Activated naive CD8-positive, alpha-beta T cell treated with anti-CD3 and anti-CD28 coated beads, Interleukin-2, amount 50 U/mL, for 24 hours (primary cell): ENCODE results near the gene HPCA.

Experiments
- ATAC-seq: fragments of 150-1000 bp; cut with Tn5 transposase; one replicate; pipeline ENCODE4 v1.10.0; 2021
- DNase-seq: peaks from one replicate; pipeline ENCODE4 v3.0.0; 2021
- H3K27ac Mint-ChIP-seq: one replicate; pipeline ENCODE4 v1.8.0; 2021; ENCODE audit warnings: mild to moderate bottlenecking, mixed read lengths
- H3K27me3 Mint-ChIP-seq: one replicate; pipeline ENCODE4 v1.8.0; 2021; ENCODE audit warnings: mixed read lengths
- H3K36me3 Mint-ChIP-seq: one replicate; pipeline ENCODE4 v1.8.0; 2021; ENCODE audit warnings: low read depth, mixed read lengths
- H3K4me1 Mint-ChIP-seq: one replicate; pipeline ENCODE4 v1.8.0; 2021; ENCODE audit warnings: mixed read lengths
- H3K4me3 Mint-ChIP-seq: one replicate; pipeline ENCODE4 v1.8.0; 2021; ENCODE audit warnings: mild to moderate bottlenecking, moderate library complexity, mixed read lengths
- H3K9me3 Mint-ChIP-seq: one replicate; pipeline ENCODE4 v1.8.0; 2021; ENCODE audit warnings: mixed read lengths

Gene HPCA

DNA sequence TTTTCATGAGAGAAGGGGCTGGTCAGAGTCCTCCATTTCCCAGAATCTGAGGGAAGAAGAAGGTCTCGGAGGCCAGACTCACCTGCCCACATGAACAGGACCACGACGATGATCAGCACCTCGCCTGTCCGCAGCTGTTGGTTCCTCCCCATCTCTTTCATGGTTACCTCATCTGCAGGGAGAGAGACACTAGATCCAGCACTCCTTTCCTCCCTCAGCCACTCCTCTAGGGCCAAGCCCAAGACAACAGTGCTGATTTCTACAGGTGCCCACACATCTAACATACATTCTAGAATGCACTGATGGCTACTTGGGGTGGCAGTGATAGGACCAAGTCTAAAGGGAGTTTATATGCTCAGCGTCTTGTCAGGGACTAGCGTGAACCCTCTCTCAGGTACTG is 18.6 kb upstream of the HPCA start:
- H3K27me3 Mint-ChIP-seq = peaks cover 23% of the 10 kb centered on the region
- peaks cover 12% of the 10 kb centered on the region for H3K4me1 Mint-ChIP-seq
- peaks cover 4% of the 10 kb centered on the region for H3K36me3 Mint-ChIP-seq
- no peak for DNase-seq
- no peak for ATAC-seq
- no peaks in the 10 kb centered on the region for H3K9me3 Mint-ChIP-seq
- no peak overlapping the region for H3K27ac Mint-ChIP-seq
- H3K4me3 Mint-ChIP-seq = no peak overlapping the region

DNA sequence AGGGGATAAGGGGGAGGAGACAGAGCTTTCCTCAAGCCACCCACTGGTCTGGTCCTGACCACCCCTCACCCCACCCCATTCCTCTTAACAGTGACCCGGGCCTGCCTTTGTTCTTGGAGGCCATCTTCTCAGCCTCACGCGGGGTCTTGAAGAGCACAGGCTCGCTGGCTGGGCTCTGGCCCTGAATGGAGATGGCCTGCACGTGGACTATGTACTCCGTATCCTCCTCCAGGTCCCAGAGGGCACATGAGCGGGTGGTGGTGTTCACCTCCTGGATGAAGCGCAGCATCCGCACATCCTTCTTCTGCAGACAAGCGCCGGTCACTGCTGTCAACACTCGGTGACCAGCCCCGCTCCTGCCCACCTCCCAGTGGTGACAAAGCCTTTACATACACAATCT is 18.2 kb upstream of the HPCA start:
- Mint-ChIP-seq H3K27ac (no peak overlapping the region), H3K27me3 (peaks cover 27% of the 10 kb centered on the region), H3K36me3 (peaks cover 4% of the 10 kb centered on the region), H3K4me1 (peaks cover 12% of the 10 kb centered on the region), H3K9me3 (no peaks in the 10 kb centered on the region), H3K4me3 (no peak overlapping the region)
- DNase-seq = no peak
- ATAC-seq = no peak

DNA sequence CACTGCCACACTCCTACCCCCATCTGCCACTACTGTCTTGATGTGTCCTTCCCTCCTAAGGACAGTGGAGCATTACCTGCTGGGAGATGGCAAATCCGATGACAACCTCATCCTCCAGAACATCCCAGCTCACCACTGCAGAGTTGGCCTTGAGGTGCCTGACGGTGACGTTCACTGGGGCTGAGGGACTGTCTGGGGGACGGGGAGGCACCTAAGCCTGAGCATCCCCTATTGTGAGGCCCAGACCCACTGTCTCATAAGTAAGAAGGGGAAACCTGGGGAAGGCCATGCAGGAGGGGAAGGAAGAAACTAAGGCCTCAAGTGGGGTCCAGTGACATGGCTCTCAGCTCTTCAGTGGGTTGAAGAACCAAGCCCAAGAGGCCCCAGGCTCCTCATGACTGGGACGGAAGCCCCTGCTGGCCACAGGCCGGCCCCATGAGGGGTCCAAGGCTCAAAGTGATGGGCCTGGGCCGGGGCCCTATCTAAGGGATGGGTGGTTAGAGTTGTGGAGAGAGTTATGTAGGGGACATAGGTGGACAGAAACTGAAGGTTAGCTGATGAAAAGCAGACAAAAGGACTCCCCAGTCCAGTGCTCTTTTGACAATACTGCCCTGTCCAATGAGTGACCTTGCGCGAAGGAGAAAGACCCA is 17.4 kb upstream of the HPCA start:
- H3K9me3 Mint-ChIP-seq = no peaks in the 10 kb centered on the region
- H3K36me3 Mint-ChIP-seq = peaks cover 4% of the 10 kb centered on the region
- H3K4me1 Mint-ChIP-seq = peaks cover 12% of the 10 kb centered on the region
- H3K27ac Mint-ChIP-seq = no peak overlapping the region
- no peak overlapping the region for H3K4me3 Mint-ChIP-seq
- DNase-seq (no peak), ATAC-seq (no peak)
- peaks cover 30% of the 10 kb centered on the region for H3K27me3 Mint-ChIP-seq

DNA sequence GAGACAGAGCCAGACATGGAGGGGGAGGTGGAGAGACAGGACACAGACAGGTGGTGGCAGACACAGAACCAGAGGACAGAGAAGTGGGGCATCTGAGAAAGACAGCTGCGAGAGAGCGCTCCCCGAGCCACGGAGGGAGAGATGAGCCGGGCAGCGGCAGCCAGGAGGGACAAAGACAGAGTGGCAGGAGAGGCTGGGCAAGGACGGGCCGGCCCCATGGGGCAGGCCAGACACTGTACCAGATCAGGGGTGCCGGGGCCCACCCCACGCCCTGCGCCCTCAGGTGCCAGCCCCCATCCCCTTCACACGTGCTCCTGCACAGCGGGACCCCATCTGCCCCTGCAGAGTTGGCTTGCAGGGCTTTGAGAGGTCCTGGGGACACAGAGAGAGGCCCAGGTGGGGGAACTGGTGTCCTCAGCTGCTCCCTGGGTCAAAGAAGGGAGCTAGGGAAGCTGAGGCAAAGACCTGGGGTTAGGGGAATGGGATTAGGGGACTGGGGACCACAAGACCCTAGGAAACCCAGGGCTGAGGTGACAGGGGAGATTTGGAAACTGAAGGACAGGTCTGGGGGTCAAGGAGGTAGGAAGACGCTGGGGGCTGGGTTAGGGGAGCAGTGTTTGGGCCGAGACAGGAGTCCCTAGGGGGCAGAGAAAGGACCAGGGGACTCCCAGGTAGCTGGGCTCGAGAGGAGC is 16.2 kb upstream of the HPCA start:
- Mint-ChIP-seq H3K9me3 (no peaks in the 10 kb centered on the region), H3K27ac (no peak overlapping the region), H3K36me3 (no peaks in the 10 kb centered on the region), H3K4me3 (no peak overlapping the region), H3K27me3 (peaks cover 35% of the 10 kb centered on the region), H3K4me1 (peaks cover 12% of the 10 kb centered on the region)
- ATAC-seq (peak; percentile 7), DNase-seq (no peak)

DNA sequence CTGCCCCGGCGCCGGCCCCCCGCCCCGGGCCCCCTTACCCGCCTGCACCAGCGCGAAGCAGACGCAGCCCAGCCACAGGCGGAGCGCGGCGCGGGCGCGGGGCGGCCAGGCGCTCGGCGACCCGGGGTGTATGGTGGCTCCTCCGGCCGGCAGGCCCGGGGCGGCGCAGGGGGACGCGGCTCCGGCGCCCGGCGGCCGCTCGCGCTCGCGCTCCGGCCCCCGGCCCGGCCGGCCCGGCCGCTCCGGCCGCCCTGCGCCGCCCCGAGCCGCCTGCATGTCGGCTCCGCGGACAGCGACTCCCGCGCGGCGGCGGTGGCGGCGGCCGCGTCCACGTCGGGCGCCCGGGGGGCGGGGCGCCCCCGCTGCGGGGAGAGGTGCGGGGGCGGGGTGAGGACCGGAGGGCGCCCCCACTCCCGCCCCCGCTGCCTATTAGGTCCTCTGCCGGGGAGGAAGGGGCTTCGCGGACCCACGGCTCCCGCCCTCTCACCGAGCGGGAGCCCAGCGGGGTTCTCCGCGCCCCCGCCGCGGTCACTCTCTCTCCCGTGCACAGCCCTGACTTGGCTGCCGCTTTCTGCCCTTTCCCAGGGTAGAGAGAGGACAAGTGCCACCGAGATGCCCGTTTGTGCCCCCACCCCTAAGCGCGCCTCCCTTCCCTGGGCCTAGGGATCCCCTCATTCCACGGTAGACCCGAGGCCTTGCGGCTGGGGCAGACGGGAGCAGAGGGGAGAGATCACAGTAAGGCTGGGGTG is 15.5 kb upstream of the HPCA start, which contains the start of gene FNDC5:
FNDC5 (minus strand) TSS at position 298 of the 749 bp plus-strand sequence.
- Mint-ChIP-seq H3K9me3 (no peaks in the 10 kb centered on the region), H3K27me3 (peaks cover 40% of the 10 kb centered on the region), H3K4me1 (peaks cover 12% of the 10 kb centered on the region), H3K4me3 (peak within 1 kb of the TSS; percentile 47), H3K36me3 (no peaks in the 10 kb centered on the region), H3K27ac (no peak within 1 kb of the TSS)
- no peak for DNase-seq
- ATAC-seq = no peak

DNA sequence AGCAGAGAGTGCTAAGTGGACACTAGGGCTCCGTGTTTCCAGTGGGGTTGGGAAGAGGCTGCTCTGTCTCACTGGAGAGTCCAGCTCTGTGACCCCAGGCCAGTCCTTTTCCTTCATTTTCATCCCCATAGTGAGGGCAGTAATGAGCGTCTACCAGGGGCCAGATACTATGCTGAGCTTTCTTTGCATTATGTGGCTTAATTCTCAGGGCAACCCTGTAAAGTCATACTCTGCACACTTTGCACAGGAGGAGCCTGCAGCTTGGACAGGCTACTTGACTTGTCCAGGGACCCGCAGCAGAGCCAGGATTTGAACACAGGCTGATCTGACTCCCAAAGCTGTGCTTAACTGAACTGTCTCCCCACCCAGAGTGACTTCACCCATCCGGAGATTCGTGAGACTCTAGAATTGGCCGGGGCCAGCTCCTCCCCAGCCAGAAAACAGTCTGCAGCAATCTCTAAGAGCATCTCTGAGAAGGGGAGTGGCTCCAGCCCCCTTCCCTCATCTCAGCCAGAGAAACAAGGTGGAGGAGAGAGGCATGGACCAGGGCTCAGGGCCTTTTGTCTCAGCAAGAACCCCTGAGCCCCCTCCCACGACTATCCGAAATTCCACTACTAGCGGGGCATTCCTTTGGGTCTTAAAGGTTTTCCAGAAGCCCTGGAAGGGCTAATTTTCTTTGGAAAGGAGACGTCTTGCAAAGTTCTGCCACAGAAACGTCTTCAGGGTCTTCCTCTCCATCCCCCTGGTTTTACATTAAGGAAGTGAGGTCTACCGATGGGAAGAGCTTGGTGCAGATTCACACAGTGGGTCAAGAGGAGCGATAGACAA is 14.7 kb upstream of the HPCA start:
- Mint-ChIP-seq H3K4me3 (peak overlapping the region; percentile 47), H3K9me3 (no peaks in the 10 kb centered on the region), H3K4me1 (peaks cover 12% of the 10 kb centered on the region), H3K27me3 (peaks cover 44% of the 10 kb centered on the region), H3K27ac (no peak overlapping the region), H3K36me3 (no peaks in the 10 kb centered on the region)
- ATAC-seq (no peak), DNase-seq (no peak)

DNA sequence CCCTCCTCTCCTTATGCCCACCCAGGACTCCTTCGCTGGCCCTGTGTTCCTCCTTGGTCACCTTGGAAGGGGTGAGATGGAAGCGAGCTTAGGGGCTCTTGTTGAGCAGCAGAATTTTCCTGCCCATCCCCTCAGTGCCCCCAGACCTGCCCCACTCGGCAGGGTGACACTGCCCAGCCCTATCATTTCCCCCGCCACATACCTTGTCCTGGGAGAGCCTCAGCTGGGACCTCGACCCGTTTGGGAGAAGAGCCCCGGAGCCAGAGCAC is 14.2 kb upstream of the HPCA start:
- ATAC-seq = no peak
- Mint-ChIP-seq H3K4me3 (no peak overlapping the region), H3K9me3 (no peaks in the 10 kb centered on the region)

DNA sequence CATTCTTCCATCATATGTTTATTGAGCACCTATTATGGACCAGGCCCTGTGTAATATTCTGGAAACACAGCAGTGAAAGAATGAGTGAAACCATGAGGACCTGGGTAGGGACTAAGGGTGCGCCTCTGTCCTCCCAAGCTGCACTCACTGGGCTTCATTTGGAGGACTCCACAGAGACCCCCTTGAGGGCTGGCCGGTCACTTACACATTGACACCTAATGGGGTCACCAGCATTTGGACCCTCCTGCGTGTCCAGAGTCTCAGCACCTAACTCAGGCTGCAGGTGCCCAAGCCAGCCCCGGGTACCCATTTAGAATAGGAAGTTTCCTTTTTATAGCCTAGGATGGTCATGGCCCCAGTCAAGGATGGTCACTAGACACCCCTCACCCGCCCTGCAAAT is 12.8 kb upstream of the HPCA start:
- Mint-ChIP-seq H3K4me1 (peaks cover 12% of the 10 kb centered on the region), H3K36me3 (no peaks in the 10 kb centered on the region), H3K27ac (no peak overlapping the region), H3K4me3 (no peak overlapping the region), H3K27me3 (peaks cover 50% of the 10 kb centered on the region), H3K9me3 (no peaks in the 10 kb centered on the region)
- DNase-seq = no peak
- ATAC-seq = no peak

More for the DNA sequence above, 14.2 kb upstream of the HPCA start:
- Mint-ChIP-seq H3K4me1 (peaks cover 12% of the 10 kb centered on the region), H3K27ac (no peak overlapping the region), H3K36me3 (no peaks in the 10 kb centered on the region), H3K27me3 (peaks cover 44% of the 10 kb centered on the region)
- DNase-seq = no peak

DNA sequence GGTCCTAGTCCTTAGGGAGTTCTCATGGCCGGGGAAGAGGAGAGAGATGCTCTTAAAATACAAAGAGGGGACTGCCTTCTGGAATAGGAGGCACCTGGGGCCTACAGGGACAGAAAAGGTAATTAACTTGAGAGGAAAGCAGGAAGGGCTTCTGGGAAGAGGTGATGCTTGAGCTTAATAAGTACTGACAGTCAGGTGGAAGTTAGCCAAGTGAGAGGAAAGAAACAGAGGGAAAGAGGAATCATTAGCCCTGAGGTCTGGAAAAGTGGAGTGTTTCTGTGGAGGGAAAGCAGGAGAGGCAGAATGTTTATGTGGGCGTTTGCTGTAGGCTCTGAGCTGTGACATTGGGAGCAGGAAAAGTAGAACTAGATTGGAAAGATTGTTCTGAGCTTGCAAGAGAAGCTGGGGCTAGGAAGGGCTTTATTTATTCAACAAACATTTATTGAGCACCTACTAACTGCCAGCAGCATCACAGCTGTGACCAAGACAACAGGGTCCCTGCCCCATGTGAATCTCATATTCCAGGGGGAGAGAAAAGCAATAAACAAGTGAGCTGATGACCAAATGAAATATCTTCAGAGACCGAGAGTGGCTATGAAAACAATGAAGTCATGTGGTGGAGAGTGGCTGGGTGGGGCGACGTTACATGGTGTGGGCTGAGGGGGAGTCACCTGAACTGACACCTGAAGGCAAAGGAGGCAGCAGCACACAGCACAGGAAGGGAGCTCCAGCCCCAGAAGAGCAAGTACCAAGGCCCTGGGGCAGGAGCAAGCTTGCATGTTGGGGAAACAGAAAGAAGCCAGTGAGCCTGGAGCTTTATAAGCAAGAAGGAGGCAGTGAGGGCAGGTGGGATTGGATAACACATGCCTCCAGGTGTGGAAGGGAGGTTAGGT is 11.2 kb upstream of the HPCA start:
- peaks cover 41% of the 10 kb centered on the region for H3K27me3 Mint-ChIP-seq
- no peaks in the 10 kb centered on the region for H3K9me3 Mint-ChIP-seq
- H3K27ac Mint-ChIP-seq = no peak overlapping the region

DNA sequence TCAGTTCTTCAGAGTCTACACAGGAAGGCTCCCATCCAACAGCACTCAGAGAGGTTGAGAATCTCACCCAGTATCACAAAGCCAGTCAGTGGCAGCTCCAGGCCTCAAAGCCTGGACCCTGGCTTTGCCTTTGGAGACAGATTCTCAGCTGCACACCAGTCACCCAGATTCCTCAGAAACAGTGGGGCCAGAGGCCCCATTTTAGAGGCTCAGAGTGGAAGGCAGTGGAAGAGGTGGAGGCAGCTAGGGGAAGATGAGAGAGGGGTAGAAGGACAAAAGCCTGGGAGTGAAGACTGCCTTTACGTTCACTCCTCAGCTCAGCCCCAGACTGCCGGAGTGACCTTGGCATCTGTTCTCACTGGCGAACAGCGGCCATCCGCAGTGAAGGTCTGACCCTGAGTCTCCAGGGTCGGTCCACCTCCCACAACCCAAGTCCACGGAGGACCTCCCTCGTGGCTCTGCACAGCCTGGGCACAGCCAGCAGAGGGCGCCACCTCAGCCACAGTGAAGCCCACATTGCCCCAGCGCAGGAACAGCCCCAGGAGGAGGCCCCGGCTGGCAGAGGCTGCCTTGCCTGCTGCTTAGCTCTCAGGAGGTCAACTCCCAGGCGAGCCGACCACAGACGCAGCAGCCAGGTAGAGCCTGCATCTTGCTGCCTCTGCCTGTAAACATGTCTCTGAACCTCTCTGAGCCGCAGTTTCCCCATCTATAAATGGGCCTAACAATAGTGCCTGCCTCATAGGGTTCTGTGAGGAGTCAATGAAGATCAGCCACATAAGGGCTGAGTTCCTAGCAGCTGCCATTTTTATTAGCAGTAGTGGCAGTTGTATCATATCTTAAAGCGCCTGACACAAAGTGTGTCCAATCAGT is 9.7 kb upstream of the HPCA start:
- peaks cover 37% of the 10 kb centered on the region for H3K27me3 Mint-ChIP-seq
- H3K9me3 Mint-ChIP-seq = no peaks in the 10 kb centered on the region
- ATAC-seq (peak; percentile 65), DNase-seq (peak; percentile 64)
- no peak overlapping the region for H3K27ac Mint-ChIP-seq
- peaks cover 2% of the 10 kb centered on the region for H3K4me1 Mint-ChIP-seq
- H3K36me3 Mint-ChIP-seq = no peaks in the 10 kb centered on the region
- H3K4me3 Mint-ChIP-seq = no peak overlapping the region

More for the DNA sequence above, 11.2 kb upstream of the HPCA start:
- Mint-ChIP-seq H3K4me3 (no peak overlapping the region), H3K36me3 (no peaks in the 10 kb centered on the region), H3K4me1 (peaks cover 8% of the 10 kb centered on the region)
- ATAC-seq (no peak), DNase-seq (no peak)

DNA sequence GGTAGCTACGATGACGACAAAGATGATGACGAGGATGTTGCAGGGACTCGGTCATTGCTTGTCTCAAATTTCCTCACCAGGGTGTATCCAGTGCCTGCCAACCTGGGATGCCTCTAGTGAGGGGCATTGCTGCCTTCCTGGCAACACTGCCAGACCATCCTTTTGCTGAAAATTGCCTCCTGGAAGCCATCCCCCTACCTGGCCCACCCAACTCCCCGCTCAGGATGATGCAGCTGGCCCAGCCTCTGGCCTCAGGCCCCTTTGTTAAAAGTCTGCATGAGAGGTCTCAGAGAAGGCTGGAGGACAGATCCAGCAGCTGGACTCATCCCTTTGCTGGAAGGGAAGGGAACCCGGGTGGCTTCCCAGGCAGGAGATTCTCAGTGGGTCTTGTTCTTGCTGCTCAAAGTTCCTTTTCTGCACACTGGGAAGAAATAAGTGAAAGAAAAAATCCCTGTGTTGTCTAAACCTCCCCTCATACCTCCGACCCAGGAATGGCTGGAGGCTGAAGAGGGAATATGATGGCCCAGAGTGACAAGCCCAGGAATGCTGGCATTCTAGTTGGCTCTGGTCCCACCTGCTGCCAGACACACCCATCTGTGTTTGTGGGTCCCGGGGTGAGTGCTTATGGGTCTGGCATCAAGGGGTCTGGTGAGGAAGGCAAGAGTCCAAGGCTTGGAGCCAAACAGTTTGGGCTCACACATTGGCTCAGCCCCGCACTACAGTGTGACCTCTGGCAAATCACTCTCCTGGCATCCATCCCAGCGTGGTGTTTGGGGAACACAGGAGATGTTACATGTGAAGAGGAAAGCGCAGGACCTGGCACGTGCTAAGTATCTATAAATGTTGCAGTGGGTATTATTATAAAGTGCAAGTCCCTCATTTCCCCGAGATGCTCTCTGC is 8.8 kb upstream of the HPCA start:
- no peaks in the 10 kb centered on the region for H3K4me1 Mint-ChIP-seq
- H3K9me3 Mint-ChIP-seq = no peaks in the 10 kb centered on the region
- H3K4me3 Mint-ChIP-seq = no peak overlapping the region
- no peak overlapping the region for H3K27ac Mint-ChIP-seq
- DNase-seq (no peak), ATAC-seq (no peak)
- peaks cover 32% of the 10 kb centered on the region for H3K27me3 Mint-ChIP-seq
- no peaks in the 10 kb centered on the region for H3K36me3 Mint-ChIP-seq

DNA sequence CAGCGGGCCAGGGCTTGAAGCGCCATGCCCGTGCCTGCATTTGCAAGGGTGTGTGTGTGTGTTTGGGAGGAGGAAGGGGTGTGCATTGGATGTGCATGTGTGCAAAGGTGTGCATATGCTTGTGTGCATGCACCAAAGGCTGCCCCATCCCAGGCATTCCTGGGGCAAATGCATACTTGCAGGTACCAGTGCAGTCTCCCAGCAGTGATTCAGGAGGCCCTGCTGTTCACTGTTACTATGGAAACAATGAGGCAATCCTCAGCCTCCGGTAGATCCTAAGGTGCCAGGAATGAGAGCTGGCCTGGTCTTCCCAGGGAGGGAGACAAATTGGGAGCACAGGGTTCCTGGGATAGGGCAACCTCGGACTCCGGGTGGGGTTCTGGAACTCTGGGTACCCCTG is 8.1 kb upstream of the HPCA start:
- Mint-ChIP-seq H3K9me3 (no peaks in the 10 kb centered on the region), H3K36me3 (no peaks in the 10 kb centered on the region), H3K4me1 (no peaks in the 10 kb centered on the region), H3K27ac (no peak overlapping the region), H3K27me3 (peaks cover 29% of the 10 kb centered on the region), H3K4me3 (no peak overlapping the region)
- no peak for ATAC-seq
- no peak for DNase-seq
